ENCODE results near the gene KRTAP10-11. TPM values are rescaled to one million over a fixed set of nuclear protein-coding genes. Genes with fewer than 3 reads are reported as not detected.
A peak's percentile ranks its signal among the peaks of the same experiment; 100 is the strongest.

Gene KRTAP10-11
- total RNA-seq, 1 experiment from 2014 or later = not detected

DNA sequence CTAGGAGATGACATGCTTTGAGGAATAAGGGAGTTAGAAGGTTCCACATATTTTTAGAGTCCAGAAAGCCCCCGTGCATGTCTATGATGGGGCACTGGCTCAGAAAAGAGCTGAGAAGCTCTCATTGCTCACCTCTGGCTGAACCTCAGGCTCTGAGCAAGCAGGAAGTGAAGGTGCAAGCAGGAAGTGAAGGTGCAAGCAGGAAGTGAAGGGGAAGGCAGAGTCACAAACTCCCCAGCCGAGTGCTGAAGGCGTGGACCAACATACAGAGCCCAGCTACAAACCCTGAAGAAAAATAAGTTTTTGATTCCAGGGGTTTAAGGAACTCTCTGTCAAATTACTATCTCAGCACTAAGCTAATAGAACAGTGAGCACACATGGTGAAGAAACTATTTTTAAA, 27.3 kb upstream of the KRTAP10-11 start (continued):
- TF ChIP-seq CBFB (CRISPR knock-in tag; IDR thresholded peaks at IDR 0.05; ENCODE audit: low read depth) = no peak
- TF ChIP-seq, protein P1, sequence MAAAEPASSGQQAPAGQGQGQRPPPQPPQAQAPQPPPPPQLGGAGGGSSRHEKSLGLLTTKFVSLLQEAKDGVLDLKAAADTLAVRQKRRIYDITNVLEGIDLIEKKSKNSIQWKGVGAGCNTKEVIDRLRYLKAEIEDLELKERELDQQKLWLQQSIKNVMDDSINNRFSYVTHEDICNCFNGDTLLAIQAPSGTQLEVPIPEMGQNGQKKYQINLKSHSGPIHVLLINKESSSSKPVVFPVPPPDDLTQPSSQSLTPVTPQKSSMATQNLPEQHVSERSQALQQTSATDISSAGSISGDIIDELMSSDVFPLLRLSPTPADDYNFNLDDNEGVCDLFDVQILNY (CRISPR knock-in tag; IDR thresholded peaks at IDR 0.05) = no peak
- TF ChIP-seq, protein P2, sequence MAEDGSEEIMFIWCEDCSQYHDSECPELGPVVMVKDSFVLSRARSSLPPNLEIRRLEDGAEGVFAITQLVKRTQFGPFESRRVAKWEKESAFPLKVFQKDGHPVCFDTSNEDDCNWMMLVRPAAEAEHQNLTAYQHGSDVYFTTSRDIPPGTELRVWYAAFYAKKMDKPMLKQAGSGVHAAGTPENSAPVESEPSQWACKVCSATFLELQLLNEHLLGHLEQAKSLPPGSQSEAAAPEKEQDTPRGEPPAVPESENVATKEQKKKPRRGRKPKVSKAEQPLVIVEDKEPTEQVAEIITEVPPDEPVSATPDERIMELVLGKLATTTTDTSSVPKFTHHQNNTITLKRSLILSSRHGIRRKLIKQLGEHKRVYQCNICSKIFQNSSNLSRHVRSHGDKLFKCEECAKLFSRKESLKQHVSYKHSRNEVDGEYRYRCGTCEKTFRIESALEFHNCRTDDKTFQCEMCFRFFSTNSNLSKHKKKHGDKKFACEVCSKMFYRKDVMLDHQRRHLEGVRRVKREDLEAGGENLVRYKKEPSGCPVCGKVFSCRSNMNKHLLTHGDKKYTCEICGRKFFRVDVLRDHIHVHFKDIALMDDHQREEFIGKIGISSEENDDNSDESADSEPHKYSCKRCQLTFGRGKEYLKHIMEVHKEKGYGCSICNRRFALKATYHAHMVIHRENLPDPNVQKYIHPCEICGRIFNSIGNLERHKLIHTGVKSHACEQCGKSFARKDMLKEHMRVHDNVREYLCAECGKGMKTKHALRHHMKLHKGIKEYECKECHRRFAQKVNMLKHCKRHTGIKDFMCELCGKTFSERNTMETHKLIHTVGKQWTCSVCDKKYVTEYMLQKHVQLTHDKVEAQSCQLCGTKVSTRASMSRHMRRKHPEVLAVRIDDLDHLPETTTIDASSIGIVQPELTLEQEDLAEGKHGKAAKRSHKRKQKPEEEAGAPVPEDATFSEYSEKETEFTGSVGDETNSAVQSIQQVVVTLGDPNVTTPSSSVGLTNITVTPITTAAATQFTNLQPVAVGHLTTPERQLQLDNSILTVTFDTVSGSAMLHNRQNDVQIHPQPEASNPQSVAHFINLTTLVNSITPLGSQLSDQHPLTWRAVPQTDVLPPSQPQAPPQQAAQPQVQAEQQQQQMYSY (CRISPR knock-in tag; IDR thresholded peaks at IDR 0.05) = no peak

DNA sequence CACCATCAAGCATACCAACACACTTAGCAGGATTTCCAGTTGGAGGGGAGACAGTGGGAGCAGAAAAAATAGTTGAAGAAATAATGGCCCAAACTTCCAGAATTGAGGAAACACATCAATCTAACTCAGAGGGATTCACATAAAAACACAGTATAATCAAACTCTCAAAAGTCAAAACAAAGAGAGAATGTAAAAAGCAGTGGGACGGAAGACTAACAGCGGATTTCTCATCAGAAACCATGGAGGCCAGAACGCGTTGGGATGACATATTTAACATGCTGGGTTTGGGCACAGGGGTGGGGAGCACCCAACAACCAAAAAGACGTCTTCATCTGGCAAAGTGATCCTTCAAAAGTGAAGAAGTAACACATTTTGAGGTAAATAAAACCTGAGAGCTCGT, 26.3 kb upstream of the KRTAP10-11 start:
- no peak for TF ChIP-seq NFATC4 (CRISPR knock-in tag; IDR thresholded peaks at IDR 0.05)
- peak; percentile 99 for TF ChIP-seq ZNF317 (CRISPR knock-in tag; IDR thresholded peaks at IDR 0.05; ENCODE audit: borderline replicate concordance, low read depth)
- Mint-ChIP-seq H3K9me3 (peaks cover 61% of the 10 kb centered on the region), H3K4me3 (no peak overlapping the region), H3K36me3 (peaks cover 47% of the 10 kb centered on the region), H3K4me1 (peaks cover 28% of the 10 kb centered on the region), H3K27me3 (ENCODE audit: low read depth) (peaks cover 5% of the 10 kb centered on the region; the same call in 1 of the 2 replicates), H3K27ac (no peak overlapping the region)
- CTCF ChIA-PET = interaction anchor here (1.9 kb wide), 1 partner anchor 91 kb away, joined by 8 read pairs; the partner anchor contains the start of gene TSPEAR
- DNase-seq (ENCODE audit: low spot score) (no peak), ATAC-seq (no peak)
- POLR2A ChIA-PET = no interaction called here

DNA sequence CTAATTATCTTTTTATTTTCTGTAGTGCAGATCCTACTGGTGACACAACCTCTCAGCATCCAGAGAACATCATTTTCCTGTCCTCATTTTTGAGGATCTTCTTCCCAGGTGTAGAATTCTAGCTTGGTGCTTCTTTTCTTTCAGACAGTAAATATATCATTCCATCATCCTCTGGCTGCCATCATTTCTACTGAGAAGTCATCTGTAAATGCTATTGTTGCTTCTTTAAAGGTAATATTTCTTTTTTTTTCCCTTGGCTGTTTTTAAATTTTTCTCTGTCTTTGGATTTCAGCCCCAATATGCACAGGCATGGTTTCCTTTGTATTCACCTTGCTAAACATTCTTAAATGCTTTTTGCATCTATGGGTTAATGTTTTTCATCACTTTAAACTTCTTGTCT, 22.6 kb upstream of the KRTAP10-11 start:
- ATAC-seq (no peak), DNase-seq (ENCODE audit: low spot score) (no peak)
- peaks cover 63% of the 10 kb centered on the region for H3K9me3 Mint-ChIP-seq
- peaks cover 50% of the 10 kb centered on the region for H3K36me3 Mint-ChIP-seq
- CTCF ChIA-PET = no interaction called here
- TF ChIP-seq ZNF317 (CRISPR knock-in tag; IDR thresholded peaks at IDR 0.05; ENCODE audit: borderline replicate concordance, low read depth) (peak; percentile 95), TEAD4 (CRISPR knock-in tag; IDR thresholded peaks at IDR 0.05) (no peak)
- POLR2A ChIA-PET = no interaction called here
- no peak overlapping the region for H3K4me3 Mint-ChIP-seq
- no peak overlapping the region for H3K27ac Mint-ChIP-seq
- H3K4me1 Mint-ChIP-seq = peaks cover 3% of the 10 kb centered on the region; the same call in 1 of the 2 replicates
- peaks cover 5% of the 10 kb centered on the region; the same call in 1 of the 2 replicates for H3K27me3 Mint-ChIP-seq (ENCODE audit: low read depth)

DNA sequence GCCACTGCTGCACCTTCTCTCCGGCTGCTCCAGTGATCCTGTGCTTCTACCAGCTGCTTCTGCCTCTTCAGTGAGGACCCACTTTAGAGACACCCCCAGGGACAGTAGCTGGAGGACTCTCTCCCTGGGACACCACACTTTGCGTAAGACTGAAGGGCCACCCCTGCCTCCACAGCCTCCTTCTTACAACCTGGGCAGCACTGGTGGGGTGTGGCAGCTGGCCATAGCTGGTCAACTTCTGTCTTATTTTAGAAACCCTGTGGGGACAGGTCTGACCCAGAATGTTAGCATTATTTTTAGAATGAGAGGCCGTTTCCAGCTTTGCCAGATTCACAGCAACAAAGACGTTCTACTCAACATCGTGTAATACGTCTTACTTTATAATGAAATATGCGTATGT, 20.5 kb upstream of the KRTAP10-11 start:
- H3K27me3 Mint-ChIP-seq (ENCODE audit: low read depth) = peaks cover 5% of the 10 kb centered on the region; the same call in 1 of the 2 replicates
- ChIA-PET CTCF (interaction anchor here (1.2 kb wide), 1 partner anchor 115 kb away, joined by 3 read pairs; no protein-coding TSS in a partner anchor), POLR2A (no interaction called here)
- ATAC-seq (no peak), DNase-seq (ENCODE audit: low spot score) (no peak)
- H3K4me1 Mint-ChIP-seq = no peaks in the 10 kb centered on the region
- TF ChIP-seq TP53 (CRISPR knock-in tag; IDR thresholded peaks at IDR 0.05) (no peak), EMX1 (CRISPR knock-in tag; IDR thresholded peaks at IDR 0.05) (no peak), FOXK1 (CRISPR knock-in tag; IDR thresholded peaks at IDR 0.05) (no peak), CREB1 (CRISPR knock-in tag; IDR thresholded peaks at IDR 0.05) (no peak), GRHL2 (CRISPR knock-in tag; IDR thresholded peaks at IDR 0.05; ENCODE audit: insufficient replicate concordance, severe bottlenecking) (no peak), RORB (CRISPR knock-in tag; IDR thresholded peaks at IDR 0.05) (no peak), ZNF263 (CRISPR knock-in tag; IDR thresholded peaks at IDR 0.05; ENCODE audit: low read depth) (no peak), NFATC4 (CRISPR knock-in tag; IDR thresholded peaks at IDR 0.05) (no peak), NFE2L1 (CRISPR knock-in tag; IDR thresholded peaks at IDR 0.05) (no peak), PRRX2 (CRISPR knock-in tag; IDR thresholded peaks at IDR 0.05) (no peak)
- TF ChIP-seq, protein P3, sequence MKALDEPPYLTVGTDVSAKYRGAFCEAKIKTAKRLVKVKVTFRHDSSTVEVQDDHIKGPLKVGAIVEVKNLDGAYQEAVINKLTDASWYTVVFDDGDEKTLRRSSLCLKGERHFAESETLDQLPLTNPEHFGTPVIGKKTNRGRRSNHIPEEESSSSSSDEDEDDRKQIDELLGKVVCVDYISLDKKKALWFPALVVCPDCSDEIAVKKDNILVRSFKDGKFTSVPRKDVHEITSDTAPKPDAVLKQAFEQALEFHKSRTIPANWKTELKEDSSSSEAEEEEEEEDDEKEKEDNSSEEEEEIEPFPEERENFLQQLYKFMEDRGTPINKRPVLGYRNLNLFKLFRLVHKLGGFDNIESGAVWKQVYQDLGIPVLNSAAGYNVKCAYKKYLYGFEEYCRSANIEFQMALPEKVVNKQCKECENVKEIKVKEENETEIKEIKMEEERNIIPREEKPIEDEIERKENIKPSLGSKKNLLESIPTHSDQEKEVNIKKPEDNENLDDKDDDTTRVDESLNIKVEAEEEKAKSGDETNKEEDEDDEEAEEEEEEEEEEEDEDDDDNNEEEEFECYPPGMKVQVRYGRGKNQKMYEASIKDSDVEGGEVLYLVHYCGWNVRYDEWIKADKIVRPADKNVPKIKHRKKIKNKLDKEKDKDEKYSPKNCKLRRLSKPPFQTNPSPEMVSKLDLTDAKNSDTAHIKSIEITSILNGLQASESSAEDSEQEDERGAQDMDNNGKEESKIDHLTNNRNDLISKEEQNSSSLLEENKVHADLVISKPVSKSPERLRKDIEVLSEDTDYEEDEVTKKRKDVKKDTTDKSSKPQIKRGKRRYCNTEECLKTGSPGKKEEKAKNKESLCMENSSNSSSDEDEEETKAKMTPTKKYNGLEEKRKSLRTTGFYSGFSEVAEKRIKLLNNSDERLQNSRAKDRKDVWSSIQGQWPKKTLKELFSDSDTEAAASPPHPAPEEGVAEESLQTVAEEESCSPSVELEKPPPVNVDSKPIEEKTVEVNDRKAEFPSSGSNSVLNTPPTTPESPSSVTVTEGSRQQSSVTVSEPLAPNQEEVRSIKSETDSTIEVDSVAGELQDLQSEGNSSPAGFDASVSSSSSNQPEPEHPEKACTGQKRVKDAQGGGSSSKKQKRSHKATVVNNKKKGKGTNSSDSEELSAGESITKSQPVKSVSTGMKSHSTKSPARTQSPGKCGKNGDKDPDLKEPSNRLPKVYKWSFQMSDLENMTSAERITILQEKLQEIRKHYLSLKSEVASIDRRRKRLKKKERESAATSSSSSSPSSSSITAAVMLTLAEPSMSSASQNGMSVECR (CRISPR knock-in tag; IDR thresholded peaks at IDR 0.05; ENCODE audit: borderline replicate concordance) = no peak
- TF ChIP-seq, protein P4, sequence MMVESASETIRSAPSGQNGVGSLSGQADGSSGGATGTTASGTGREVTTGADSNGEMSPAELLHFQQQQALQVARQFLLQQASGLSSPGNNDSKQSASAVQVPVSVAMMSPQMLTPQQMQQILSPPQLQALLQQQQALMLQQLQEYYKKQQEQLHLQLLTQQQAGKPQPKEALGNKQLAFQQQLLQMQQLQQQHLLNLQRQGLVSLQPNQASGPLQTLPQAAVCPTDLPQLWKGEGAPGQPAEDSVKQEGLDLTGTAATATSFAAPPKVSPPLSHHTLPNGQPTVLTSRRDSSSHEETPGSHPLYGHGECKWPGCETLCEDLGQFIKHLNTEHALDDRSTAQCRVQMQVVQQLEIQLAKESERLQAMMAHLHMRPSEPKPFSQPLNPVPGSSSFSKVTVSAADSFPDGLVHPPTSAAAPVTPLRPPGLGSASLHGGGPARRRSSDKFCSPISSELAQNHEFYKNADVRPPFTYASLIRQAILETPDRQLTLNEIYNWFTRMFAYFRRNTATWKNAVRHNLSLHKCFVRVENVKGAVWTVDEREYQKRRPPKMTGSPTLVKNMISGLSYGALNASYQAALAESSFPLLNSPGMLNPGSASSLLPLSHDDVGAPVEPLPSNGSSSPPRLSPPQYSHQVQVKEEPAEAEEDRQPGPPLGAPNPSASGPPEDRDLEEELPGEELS (CRISPR knock-in tag; IDR thresholded peaks at IDR 0.05) = no peak
- TF ChIP-seq, protein P5, sequence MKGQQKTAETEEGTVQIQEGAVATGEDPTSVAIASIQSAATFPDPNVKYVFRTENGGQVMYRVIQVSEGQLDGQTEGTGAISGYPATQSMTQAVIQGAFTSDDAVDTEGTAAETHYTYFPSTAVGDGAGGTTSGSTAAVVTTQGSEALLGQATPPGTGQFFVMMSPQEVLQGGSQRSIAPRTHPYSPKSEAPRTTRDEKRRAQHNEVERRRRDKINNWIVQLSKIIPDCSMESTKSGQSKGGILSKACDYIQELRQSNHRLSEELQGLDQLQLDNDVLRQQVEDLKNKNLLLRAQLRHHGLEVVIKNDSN (CRISPR knock-in tag; IDR thresholded peaks at IDR 0.05) = no peak
- H3K36me3 Mint-ChIP-seq = peaks cover 31% of the 10 kb centered on the region
- H3K9me3 Mint-ChIP-seq = peaks cover 47% of the 10 kb centered on the region
- no peak overlapping the region for H3K27ac Mint-ChIP-seq
- H3K4me3 Mint-ChIP-seq = no peak overlapping the region
